ENCODE data around the gene DNAJC11. TPM values are rescaled to one million over a fixed set of nuclear protein-coding genes. Genes with fewer than 3 reads are reported as not detected.

DNAJC11 gene
- total RNA-seq, 1 experiment from 2014 or later: 75.6 TPM

- H3K36me3 ChIP-seq (ENCODE audit: control insufficient read depth in 1 of 2, insufficient read depth in 2 of 2, low read length in 2 of 2): peaks cover 10 to 40% of the 10 kb centered on the region in 2 experiments
- ChIA-PET POLR2A (no interaction called here), CTCF (no interaction called here)
Measured at GRCh38 chr1:6648556-6648955, 53.1 kb downstream of the DNAJC11 start.

DNA sequence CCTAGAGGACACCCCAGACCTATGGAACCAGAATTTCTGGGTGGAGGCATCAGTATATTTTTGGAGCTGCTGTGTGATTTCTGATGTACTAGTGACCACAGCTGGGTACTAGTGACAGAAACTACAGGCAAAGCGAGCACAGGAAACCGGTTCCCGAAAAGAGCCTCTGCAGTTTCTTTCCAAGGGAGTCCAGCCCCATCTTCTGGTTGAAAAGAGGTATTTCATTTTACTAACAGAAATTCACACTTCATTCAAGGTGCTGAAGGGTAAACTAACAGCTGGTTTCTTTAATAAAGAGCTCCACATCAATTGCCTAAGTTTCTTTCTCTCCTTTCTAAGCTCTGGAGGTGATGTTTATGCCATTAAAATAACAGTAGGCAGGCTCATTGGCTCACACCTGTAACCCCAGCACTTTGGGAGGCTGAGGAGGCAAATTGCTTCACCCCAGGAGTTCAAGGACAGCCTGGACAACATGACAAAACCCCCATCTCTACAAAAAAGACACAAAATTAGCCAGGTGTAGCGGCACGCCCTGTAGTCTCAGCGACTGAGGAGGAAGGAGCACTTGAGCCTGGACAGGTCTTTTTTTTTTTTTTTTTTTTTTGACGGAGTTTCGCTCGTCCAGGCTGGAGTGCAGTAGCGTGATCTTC lies 55.0 kb downstream of the DNAJC11 start:
- Histone ChIP-seq H3K36me3 (ENCODE audit: control insufficient read depth in 1 of 2, insufficient read depth in 2 of 2, low read length in 2 of 2) (peaks cover 7 to 23% of the 10 kb centered on the region in 2 experiments; a peak in 3 of 4 replicates), H3K4me3 (replicated peaks in 1 of 2; ENCODE audit: low read depth in 1 of 2, low read length in 2 of 2) (no peak overlapping the region), H3K27me3 (ENCODE audit: insufficient read depth, low read length) (no peaks in the 10 kb centered on the region), H3K27ac (ENCODE audit: low read depth, low read length) (no peak overlapping the region), H3K9ac (ENCODE audit: low read length) (no peak overlapping the region), H3K4me1 (ENCODE audit: control insufficient read depth in 1 of 2, insufficient read depth in 2 of 2, low read length in 2 of 2) (no peaks in the 10 kb centered on the region), H2AFZ (ENCODE audit: low read depth, low read length, poor library complexity, severe bottlenecking) (no peak overlapping the region), H3K4me2 (ENCODE audit: low read length) (no peak overlapping the region), H3K9me2 (ENCODE audit: insufficient read depth) (no peaks in the 10 kb centered on the region), H3K9me3 (ENCODE audit: control insufficient read depth in 1 of 2, insufficient read depth in 1 of 2, low read depth in 1 of 2, low read length in 2 of 2) (no peaks in the 10 kb centered on the region), H3K79me2 (ENCODE audit: insufficient read depth, low read length) (no peaks in the 10 kb centered on the region), H4K20me1 (ENCODE audit: insufficient read depth) (no peaks in the 10 kb centered on the region)
- peak; percentile 19 for DNase-seq (ENCODE audit: low read depth, low spot score)
- BruUV-seq (replicated peaks): no TSS peak
- ChIA-PET RAD21 (ENCODE audit: low non-redundant PET in 1 of 2, low total read pairs in 2 of 2, uncharacterized antibody in 2 of 2, unreplicated experiment in 2 of 2) (no interaction called here), CTCF (interaction anchor here (0.8 to 2.6 kb wide), 6 partner anchors 9 to 561 kb away, joined by 3 to 7 read pairs (median 5); partner anchors contain the start of gene KLHL21), POLR2A (no interaction called here)
- peak; percentile 71 for ATAC-seq
- intact Hi-C loops (cut with micrococcal nuclease): loop anchor here (1.0 to 2.0 kb wide), 2 partner anchors 92 to 156 kb away; partner anchors contain the start of genes NOL9 and PLEKHG5
- TF ChIP-seq REST (IDR thresholded peaks at IDR 0.05; ENCODE audit: low read depth) (no peak), YY1 (IDR thresholded peaks at IDR 0.05; ENCODE audit: extremely low read depth, insufficient replicate concordance, low read depth, low read length) (no peak), JUND (IDR thresholded peaks at IDR 0.05) (no peak), EGR1 (IDR thresholded peaks at IDR 0.05; ENCODE audit: low read depth) (no peak), TCF7L2 (IDR thresholded peaks at IDR 0.05; ENCODE audit: borderline replicate concordance, extremely low read depth, insufficient read depth, insufficient read length) (no peak), RAD21 (IDR thresholded peaks at IDR 0.05; ENCODE audit: low read depth) (peak; percentile 80), ZBTB33 (IDR thresholded peaks at IDR 0.05; ENCODE audit: extremely low read depth, insufficient replicate concordance, low read length) (no peak), EZH2 (IDR thresholded peaks at IDR 0.05) (no peak), SIN3A (IDR thresholded peaks at IDR 0.05; ENCODE audit: low read depth) (no peak)
- TF ChIP-seq, protein P1, sequence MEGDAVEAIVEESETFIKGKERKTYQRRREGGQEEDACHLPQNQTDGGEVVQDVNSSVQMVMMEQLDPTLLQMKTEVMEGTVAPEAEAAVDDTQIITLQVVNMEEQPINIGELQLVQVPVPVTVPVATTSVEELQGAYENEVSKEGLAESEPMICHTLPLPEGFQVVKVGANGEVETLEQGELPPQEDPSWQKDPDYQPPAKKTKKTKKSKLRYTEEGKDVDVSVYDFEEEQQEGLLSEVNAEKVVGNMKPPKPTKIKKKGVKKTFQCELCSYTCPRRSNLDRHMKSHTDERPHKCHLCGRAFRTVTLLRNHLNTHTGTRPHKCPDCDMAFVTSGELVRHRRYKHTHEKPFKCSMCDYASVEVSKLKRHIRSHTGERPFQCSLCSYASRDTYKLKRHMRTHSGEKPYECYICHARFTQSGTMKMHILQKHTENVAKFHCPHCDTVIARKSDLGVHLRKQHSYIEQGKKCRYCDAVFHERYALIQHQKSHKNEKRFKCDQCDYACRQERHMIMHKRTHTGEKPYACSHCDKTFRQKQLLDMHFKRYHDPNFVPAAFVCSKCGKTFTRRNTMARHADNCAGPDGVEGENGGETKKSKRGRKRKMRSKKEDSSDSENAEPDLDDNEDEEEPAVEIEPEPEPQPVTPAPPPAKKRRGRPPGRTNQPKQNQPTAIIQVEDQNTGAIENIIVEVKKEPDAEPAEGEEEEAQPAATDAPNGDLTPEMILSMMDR (IDR thresholded peaks at IDR 0.05 in 2 of 3, conservative IDR thresholded peaks at IDR 0.05 in 1 of 3; ENCODE audit: borderline replicate concordance in 1 of 3, insufficient read depth in 1 of 3, low read depth in 2 of 3, low read length in 2 of 3): peak; percentile 54 to 60 (median 56); a peak in 4 of 6 replicates

More at GRCh38 chr1:6648556-6648955, 53.1 kb downstream of the DNAJC11 start:
- Histone ChIP-seq H3K79me2 (ENCODE audit: insufficient read depth, low read length) (no peaks in the 10 kb centered on the region), H3K27ac (ENCODE audit: low read depth, low read length) (no peak overlapping the region), H2AFZ (ENCODE audit: low read depth, low read length, poor library complexity, severe bottlenecking) (no peak overlapping the region), H3K9me2 (ENCODE audit: insufficient read depth) (no peaks in the 10 kb centered on the region), H3K4me1 (ENCODE audit: control insufficient read depth in 1 of 2, insufficient read depth in 2 of 2, low read length in 2 of 2) (no peaks in the 10 kb centered on the region), H3K27me3 (ENCODE audit: insufficient read depth, low read length) (no peaks in the 10 kb centered on the region), H3K9me3 (ENCODE audit: control insufficient read depth in 1 of 2, insufficient read depth in 1 of 2, low read depth in 1 of 2, low read length in 2 of 2) (no peaks in the 10 kb centered on the region), H3K4me2 (ENCODE audit: low read length) (no peak overlapping the region), H3K9ac (ENCODE audit: low read length) (no peak overlapping the region), H4K20me1 (ENCODE audit: insufficient read depth) (no peaks in the 10 kb centered on the region), H3K4me3 (replicated peaks in 1 of 2; ENCODE audit: low read depth in 1 of 2, low read length in 2 of 2) (no peak overlapping the region)
- BruUV-seq (replicated peaks): no TSS peak
- DNase-seq (ENCODE audit: low read depth, low spot score) (no peak), ATAC-seq (no peak)
- intact Hi-C loops (cut with micrococcal nuclease): no loop called here
- RAD21 ChIA-PET (ENCODE audit: low non-redundant PET in 1 of 2, low total read pairs in 2 of 2, uncharacterized antibody in 2 of 2, unreplicated experiment in 2 of 2): no interaction called here
- TF ChIP-seq EZH2 (IDR thresholded peaks at IDR 0.05) (no peak), YY1 (IDR thresholded peaks at IDR 0.05; ENCODE audit: extremely low read depth, insufficient replicate concordance, low read depth, low read length) (no peak)

Measured in HCT116 (cell line).